Measurements from ENCODE around the gene SLCO3A1.

SLCO3A1 gene

GRCh38 chr15:91882858-91883586 lies 29.5 kb downstream of the SLCO3A1 start:
- no peak for DNase-seq (ENCODE audit: low read depth)

GRCh38 chr15:91884606-91885005 lies 31.1 kb downstream of the SLCO3A1 start:
- DNase-seq (ENCODE audit: low read depth), result no peak

GRCh38 chr15:91885054-91885453 lies 31.5 kb downstream of the SLCO3A1 start:
- no peak for DNase-seq (ENCODE audit: low read depth)

GRCh38 chr15:91885714-91886270 lies 32.3 kb downstream of the SLCO3A1 start:
- DNase-seq (ENCODE audit: low read depth), result no peak

GRCh38 chr15:91886878-91887277 lies 33.4 kb downstream of the SLCO3A1 start:
- no peak for DNase-seq (ENCODE audit: low read depth)

- no peak for DNase-seq (ENCODE audit: low read depth)
Measured at GRCh38 chr15:91887321-91887720, 33.8 kb downstream of the SLCO3A1 start.

GRCh38 chr15:91887921-91888373 lies 34.4 kb downstream of the SLCO3A1 start:
- no peak for DNase-seq (ENCODE audit: low read depth)

GRCh38 chr15:91889111-91889815 lies 35.8 kb downstream of the SLCO3A1 start:
- DNase-seq (ENCODE audit: low read depth), result no peak

DNA sequence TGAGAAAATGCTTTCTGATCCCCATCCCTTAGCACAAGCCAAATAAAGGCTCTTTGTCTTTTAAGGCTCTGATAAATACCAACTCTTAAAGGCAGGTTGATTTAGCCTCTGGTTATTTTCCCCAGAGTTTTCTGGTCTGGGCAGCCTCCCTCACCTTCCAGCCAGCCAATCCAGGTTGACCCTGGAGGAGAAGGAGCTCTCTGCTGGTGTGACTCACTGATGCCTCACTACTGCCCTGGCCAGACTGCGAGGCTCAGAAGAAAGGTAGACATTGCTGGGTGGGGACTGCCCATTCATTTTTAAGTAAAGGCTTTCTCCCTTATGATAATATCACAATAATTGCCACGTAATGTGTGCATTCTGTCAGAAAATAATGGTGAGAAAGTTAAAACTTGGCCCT lies 37.1 kb downstream of the SLCO3A1 start:
- DNase-seq (ENCODE audit: low read depth), result no peak

GRCh38 chr15:91891101-91891500 lies 37.6 kb downstream of the SLCO3A1 start:
- no peak for DNase-seq (ENCODE audit: low read depth)

- DNase-seq (ENCODE audit: low read depth), result no peak
Measured at GRCh38 chr15:91891788-91892345, 38.4 kb downstream of the SLCO3A1 start.

- no peak for DNase-seq (ENCODE audit: low read depth)
Measured at GRCh38 chr15:91892436-91892835, 38.9 kb downstream of the SLCO3A1 start.

DNA sequence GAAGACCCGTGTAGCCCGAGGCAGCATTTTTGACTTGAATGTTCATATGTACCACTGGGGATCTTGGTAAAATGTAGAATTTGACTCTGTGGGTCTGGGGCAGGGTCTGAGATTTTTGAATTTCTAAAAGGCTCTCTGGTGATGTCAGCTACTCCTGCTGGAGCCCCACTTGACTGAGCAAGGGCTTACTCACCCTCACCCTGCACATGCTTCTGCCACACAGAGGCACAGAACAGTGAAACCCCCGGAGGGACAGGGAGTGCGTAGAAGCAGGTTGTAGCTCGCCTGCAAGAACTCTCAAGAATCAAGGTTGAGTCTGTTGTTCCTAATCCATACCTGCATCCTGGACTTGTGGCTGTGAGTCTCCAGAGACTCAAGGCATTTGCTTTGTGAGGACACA lies 41.1 kb downstream of the SLCO3A1 start:
- DNase-seq (ENCODE audit: low read depth), result no peak

- no peak for DNase-seq (ENCODE audit: low read depth)
Measured at GRCh38 chr15:91895051-91895450, 41.5 kb downstream of the SLCO3A1 start.

GRCh38 chr15:91896341-91897055 lies 43.0 kb downstream of the SLCO3A1 start:
- DNase-seq (ENCODE audit: low read depth), result no peak

GRCh38 chr15:91897585-91898372 lies 44.3 kb downstream of the SLCO3A1 start:
- DNase-seq (ENCODE audit: low read depth), result no peak

DNA sequence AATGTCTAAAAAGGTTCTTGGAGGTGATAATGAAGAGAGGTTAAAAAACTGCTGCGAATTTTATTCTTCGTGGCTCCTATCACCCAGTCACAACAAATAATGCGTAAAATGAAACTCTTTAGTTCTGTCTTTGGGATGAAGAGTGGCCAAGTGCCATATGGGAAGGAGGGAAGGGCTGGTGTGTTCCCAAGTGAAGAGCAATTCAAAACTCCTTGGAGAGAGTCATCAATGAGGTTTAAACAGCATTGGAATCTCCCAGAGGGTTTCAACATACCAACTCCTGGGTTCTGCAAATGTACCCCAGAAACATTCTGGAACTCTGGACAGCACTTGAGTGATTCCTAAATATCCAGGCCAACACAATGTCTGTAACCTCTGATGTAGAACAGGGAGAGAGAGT lies 45.3 kb downstream of the SLCO3A1 start:
- DNase-seq (ENCODE audit: low read depth), result no peak

DNA sequence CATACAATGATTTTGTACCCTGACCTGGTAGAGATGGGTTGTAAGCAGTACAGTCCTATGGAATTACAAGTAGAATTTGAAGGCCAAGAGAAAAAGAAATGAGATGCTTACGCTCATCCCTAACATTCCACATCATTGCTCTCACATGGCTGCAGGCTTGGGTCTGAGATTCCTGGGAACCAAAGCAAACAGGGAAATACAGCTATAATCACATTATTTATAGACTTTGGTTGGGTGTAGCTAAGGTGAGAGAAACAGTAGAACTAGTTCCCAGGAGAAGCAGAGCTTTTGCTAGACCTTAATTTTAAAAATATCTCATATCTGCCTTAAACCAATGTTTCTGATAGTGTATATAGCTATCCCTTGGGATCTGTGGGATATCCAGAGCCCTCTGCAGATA lies 51.4 kb downstream of the SLCO3A1 start:
- DNase-seq (ENCODE audit: low read depth), result no peak

DNA sequence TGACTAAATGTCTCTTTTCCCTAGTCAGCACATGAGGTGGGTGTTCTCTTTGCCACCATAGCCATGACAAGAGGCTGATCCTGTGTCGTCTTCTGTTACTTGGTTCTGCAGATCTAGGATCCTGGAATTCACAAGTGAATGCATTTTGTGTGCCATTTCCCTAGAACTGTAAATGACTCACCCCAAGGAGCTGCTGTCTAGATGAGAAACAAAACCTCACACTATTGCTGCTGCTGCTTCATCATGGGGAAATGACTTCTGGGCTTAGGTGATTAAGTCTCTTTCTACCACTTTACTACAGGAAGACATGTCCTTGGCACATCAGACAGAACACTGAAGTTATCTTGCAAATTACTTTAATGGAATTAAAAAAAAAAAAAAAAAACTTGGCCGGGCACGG lies 54.9 kb downstream of the SLCO3A1 start:
- no peak for DNase-seq (ENCODE audit: low read depth)

DNA sequence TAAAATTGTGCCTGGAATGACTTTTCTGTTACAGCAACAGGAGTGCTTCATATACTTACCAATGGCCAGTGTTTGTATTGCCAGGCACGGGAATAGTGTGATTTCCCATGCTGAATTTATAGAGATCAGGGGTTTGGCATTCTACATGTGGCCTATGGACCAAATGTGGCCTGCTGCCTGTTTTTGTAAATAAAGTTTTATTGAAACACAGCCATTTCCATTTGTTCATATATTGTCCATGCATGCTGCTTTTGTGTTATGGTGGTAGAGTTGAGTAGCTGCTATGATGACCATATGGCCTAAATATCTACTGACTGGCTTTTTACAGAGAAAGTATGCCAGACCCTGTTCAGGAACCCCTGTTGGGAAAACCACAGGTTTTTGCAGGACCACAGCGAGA lies 55.6 kb downstream of the SLCO3A1 start:
- no peak for DNase-seq (ENCODE audit: low read depth)

GRCh38 chr15:91909574-91909973 lies 56.1 kb downstream of the SLCO3A1 start:
- no peak for DNase-seq (ENCODE audit: low read depth)

GRCh38 chr15:91911844-91912243 lies 58.3 kb downstream of the SLCO3A1 start:
- DNase-seq (ENCODE audit: low read depth), result no peak
